ENCODE results near the gene HMGN3. TPM values are rescaled to one million over a fixed set of nuclear protein-coding genes. Genes with fewer than 3 reads are reported as not detected.

Gene HMGN3
- total RNA-seq, 1 donor from 2014 or later: 44.6 TPM

- no peak for DNase-seq
These were observed 1.6 kb downstream of the HMGN3 start for GRCh38 chr6:79232696-79233462.

GRCh38 chr6:79231666-79232065, 2.8 kb downstream of the HMGN3 start:
- no peak for DNase-seq

GRCh38 chr6:79231101-79231500, 3.4 kb downstream of the HMGN3 start:
- no peak for DNase-seq

- DNase-seq: no peak
These were observed 4.3 kb downstream of the HMGN3 start for GRCh38 chr6:79230149-79230548.

- DNase-seq: no peak
These were observed 7.0 kb downstream of the HMGN3 start for GRCh38 chr6:79227445-79227844.

GRCh38 chr6:79226660-79227059, 7.8 kb downstream of the HMGN3 start:
- DNase-seq: no peak

GRCh38 chr6:79225717-79226599, 8.5 kb downstream of the HMGN3 start:
- no peak for DNase-seq

GRCh38 chr6:79223611-79224404, 10.7 kb downstream of the HMGN3 start:
- no peak for DNase-seq

- no peak for DNase-seq
These were observed 19.2 kb downstream of the HMGN3 start for GRCh38 chr6:79215213-79215824.

- no peak for DNase-seq
These were observed 21.6 kb downstream of the HMGN3 start for GRCh38 chr6:79212859-79213258.

GRCh38 chr6:79208816-79209215, 25.7 kb downstream of the HMGN3 start:
- no peak for DNase-seq

GRCh38 chr6:79203753-79204253, 30.7 kb downstream of the HMGN3 start:
- no peak for DNase-seq

GRCh38 chr6:79202556-79202955, 31.9 kb downstream of the HMGN3 start:
- DNase-seq: no peak

GRCh38 chr6:79201983-79202382, 32.5 kb downstream of the HMGN3 start:
- no peak for DNase-seq

- no peak for DNase-seq
These were observed 33.3 kb downstream of the HMGN3 start for GRCh38 chr6:79201143-79201542.

GRCh38 chr6:79196912-79197311, 37.6 kb downstream of the HMGN3 start:
- DNase-seq: no peak

- no peak for DNase-seq
These were observed 40.5 kb downstream of the HMGN3 start for GRCh38 chr6:79193971-79194370.

GRCh38 chr6:79189760-79190350, 44.6 kb downstream of the HMGN3 start:
- no peak for DNase-seq

GRCh38 chr6:79188885-79189480, 45.5 kb downstream of the HMGN3 start:
- DNase-seq: no peak

GRCh38 chr6:79188107-79188506, 46.4 kb downstream of the HMGN3 start:
- no peak for DNase-seq

GRCh38 chr6:79186564-79186963, 47.9 kb downstream of the HMGN3 start:
- DNase-seq: no peak
